ENCODE results near the gene LPCAT3.
A peak's percentile ranks its signal among the peaks of the same experiment; 100 is the strongest.

LPCAT3 gene

DNA sequence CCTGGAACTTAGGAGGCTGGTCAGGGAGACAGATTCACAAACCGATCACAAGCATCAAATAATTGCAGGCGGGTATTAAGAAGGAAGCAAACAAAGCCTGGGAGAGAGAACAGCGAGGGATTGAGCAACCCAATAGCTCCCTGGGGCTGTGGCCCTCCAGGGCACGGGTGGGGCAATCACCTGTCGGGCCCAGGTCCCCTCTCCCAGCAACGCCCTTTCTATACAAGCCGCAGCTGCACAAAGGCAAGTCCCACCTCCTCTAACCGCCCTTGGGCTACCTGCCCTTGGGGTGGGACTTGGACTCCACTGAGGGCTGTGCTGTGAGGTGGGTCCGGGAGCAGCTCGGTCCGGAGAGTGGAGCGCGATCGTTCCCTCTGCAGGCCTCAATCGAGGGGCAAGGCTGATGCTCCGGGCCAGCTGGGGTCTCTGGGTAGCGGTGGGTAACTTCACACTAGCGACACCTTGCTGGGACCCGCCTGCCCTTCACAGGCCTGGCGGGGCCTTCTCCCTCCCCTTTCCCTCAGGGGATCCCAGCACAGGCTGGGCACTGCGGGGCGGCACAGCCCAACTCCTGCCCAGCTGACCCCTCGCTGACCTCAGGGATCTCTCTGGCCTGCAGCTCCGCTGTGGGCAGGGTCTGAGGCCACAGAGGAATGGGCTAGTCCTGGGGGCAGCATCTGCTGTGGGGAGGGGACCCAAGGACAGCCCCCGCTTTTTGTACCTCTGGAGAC, 55.8 kb downstream of the LPCAT3 start:
- no peak for DNase-seq

DNA sequence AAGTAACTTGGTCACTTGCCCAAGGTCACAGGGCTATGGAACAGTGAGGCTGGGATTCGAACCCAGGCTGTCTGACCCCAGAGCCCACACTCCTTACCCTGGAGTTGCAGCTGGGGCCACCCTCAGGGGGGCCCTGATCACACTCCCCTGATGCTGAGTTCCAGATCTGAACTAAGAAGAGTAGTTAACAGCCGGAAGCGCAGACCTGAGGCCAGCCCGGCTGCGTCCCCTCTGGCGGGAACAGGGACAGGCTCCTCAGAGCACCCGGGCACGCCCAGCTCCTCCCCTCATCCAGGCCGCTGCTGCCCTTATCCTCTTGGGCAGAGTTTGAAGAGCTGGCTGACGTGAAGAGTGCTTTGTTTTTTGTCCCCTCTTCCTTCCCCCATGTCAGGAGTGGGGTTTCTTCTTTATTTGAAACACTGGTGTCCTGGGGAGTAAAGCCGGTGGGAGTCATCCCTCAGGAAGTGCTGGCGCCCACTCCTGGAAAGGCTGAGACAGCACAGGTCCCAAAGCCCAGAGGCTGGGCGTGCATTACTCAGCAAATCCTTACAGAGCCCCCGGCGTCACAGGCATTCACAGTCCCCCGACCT, 56.5 kb downstream of the LPCAT3 start:
- DNase-seq: no peak

DNA sequence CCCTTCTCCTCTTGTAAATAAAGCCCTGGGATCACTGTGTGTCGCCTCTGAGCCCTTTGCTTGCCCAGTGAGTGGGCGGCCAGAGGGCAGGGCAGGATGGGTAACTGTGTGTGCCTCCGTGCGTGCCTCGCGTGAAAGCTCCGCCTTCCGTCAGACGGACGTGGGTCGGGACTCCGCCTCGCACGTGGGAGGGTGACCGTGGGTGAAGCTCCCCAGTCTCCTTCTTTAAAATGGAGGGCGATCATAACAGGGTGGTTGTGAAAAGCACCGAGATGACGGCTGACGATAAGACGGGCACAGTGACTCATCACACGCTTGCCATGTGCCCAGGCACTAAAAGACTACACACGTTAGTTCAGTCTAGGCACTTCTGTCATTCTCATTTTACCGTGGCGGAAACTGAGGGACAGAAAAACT, 57.0 kb downstream of the LPCAT3 start:
- no peak for DNase-seq

DNA sequence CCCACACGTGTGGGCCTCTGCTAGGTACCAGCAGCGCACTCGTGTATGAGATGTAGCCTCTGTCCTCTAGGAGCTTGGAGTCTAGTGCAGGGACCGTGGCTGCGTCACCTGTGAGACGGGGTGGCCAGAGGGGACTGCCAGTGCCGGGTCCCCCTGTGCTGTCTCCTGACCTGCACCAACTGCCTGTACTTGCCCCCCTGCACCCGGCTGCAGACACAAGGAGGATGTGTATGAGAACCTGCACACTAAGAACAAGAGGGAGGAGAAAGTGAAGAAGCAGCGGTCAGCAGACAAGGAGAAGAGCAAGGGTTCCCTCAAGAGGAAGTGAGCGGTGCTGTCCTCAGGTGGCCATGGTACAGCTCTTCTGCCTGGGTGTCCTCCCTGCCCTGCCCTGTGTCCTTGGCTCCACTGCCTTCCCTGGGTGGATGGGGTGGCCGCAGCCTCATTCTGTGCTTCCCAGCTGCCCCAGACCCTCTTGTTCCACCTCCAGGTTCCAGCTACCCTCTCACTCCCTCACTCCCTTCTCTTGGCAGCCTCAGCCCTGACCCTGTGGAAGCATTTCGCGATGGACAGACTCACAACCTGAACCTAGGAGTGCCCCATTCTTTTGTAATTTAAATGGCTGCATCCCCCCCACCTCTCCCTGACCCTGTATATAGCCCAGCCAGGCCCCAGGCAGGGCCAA, 57.5 kb downstream of the LPCAT3 start:
- no peak for DNase-seq

DNA sequence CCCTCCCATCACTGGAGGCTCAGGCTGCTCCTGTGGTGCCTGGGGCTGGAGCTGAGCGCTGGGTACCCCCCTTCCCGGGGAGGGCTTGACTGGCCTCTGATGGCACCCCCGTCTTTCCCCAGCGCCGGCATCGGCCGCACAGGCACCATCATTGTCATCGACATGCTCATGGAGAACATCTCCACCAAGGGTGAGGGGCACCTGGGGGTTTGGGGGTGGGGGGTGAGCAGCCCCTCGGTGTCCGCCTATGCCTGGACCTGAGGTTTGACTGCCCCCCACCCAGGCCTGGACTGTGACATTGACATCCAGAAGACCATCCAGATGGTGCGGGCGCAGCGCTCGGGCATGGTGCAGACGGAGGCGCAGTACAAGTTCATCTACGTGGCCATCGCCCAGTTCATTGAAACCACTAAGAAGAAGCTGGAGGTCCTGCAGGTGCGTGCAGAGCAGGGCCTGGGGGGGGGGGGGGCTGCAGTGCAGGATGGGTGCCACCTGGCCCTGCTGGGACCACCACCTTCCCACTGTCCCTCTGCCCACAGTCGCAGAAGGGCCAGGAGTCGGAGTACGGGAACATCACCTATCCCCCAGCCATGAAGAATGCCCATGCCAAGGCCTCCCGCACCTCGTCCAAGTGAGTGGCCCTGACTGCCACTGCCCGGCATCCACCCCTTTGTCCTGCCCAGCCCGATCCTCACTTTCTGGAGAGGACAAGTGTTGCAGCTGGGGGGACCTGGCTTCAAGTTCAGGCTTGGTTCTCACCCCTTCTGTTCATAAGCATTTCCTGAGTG, 58.3 kb downstream of the LPCAT3 start:
- no peak for DNase-seq

DNA sequence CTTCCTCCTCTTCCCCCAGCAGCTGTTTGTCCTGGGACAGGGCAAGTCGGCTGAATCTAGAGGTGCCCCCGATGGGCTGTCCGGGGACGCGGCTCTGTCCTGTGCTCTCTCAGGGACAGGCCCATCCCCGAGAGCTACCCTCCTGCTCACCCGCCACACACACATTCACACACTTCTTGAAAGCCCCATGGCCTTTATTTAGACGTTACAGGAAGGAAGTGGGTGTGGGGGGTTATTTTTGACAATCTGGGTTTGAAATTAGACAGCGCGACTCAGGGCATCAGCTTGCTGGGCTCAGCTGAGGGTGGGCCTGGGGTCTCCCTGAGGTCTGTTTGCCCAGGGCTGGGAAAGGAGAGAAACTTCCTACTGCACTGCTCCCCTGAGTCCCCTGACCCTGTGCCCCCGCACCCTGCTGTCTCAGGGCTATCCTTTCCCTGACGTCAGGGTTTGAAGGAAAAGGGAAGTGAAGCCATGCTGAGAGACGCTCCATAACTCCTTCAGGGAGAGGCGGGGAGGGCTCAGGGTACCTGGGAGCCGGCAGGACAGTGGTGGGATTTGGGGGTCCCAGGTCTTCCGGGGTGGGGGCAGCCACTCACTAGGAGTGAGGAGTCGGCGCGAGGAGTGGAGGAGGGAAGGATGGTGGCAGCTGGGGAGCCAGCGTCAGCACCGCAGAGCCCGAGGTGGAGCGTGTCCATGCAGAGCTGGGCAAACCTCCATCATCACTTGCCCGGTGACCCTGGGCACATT, 59.0 kb downstream of the LPCAT3 start:
- peak; percentile 52 for DNase-seq

DNA sequence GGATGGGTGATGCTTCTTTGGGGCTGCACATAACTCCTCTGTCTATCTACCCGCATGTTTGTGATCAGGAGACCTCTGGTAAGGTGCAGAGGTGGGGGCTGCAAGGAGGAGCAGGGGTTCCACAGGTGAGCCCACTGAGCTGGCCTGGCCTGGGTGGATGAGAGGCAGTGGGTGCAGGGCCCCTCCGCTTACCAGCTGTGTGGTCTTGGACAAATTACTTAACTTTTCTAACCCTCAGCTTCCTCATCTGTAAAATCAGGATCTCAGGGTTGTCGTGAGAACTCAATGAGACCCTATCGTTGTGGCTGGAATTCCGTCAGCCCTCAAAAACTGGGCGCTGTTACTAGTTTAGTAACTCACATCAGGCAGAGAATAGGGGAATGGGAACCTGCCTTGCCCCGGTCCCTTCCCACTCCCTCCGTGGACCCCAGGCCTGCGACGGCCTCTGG, 59.6 kb downstream of the LPCAT3 start:
- no peak for DNase-seq

DNA sequence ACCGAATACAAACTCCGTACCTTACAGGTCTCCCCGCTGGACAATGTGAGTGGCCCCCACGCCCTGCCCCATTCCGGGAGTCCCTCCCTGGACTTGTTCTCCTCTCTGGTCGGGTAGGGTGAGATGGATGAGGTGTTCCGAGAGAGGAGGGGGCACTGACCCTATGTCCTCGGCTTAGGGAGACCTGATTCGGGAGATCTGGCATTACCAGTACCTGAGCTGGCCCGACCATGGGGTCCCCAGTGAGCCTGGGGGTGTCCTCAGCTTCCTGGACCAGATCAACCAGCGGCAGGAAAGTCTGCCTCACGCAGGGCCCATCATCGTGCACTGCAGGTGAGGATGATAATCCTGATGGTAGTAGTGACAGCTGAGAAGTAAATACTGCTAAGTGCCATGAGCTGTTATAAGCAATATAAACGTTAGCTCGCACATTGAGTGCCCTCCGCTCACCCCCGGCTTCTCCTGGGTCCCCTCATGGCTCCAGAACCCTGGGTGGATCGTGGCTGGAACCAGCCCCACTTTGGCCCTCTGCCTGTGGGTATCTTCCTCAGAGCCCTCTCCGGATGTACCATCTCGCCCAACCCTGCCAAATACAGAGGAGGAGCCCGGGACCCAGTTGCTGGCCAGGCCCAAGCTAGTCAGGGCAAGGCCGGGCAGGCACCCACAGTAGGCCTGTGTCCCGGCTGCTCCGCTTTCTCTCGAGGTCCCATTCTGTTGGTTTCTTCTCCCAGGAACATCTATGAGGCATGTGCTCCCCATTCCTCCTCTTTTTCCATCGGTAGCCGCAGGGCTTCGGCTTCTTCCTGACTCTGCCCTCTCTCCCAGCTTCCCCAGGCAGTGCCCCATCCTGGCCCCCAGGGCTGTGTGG, 60.3 kb downstream of the LPCAT3 start:
- no peak for DNase-seq

DNA sequence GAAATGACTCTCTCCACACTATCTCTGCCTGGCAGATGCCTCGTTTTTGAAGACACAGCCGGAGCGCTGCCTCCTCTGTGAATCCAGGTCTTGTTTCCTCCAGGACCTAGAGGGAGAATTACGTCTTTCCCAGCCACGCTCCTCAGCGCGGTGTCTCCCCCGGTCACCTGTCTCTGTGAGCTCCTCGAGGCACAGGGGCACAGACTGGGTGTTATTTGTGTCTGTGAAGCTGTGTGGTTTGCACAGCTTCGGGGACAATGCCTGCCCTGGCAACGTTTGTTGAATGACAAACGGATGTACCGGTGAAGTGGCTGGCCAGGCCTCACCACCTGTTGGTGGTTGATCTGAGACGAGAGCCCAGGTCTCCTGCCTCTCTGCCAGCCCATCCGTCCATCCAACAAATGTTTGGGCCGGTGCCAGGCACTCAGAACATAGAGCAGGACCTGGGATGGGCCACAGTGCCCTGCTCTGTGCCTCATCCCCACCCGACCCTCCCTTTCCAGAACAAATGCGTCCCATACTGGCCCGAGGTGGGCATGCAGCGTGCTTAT, 61.0 kb downstream of the LPCAT3 start:
- DNase-seq: no peak

DNA sequence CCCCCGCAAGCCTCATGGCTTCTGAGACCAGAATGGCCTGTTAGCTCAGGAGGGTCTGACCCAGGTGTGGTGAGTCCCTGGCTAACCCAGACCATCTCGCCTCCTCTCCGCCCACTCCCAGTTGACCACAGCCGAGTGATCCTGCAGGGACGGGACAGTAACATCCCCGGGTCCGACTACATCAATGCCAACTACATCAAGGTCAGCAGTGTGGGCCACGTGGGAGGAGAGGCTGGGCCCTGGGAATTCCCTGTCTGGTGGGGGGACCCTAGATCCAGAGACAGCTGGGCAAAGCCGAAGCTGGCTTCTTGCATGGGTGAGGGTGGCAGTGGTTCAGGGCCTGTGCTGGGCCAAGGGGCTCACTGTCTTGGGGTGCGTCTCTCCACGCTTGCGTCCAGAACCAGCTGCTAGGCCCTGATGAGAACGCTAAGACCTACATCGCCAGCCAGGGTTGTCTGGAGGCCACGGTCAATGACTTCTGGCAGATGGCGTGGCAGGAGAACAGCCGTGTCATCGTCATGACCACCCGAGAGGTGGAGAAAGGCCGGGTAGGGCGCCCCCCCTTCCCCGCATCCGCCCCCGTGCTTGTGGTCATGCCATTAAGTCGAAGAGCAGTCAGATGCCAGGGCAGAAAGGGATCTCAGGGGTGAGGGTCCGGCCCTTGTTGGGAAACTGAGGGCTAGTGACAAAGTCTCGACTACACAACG, 62.1 kb downstream of the LPCAT3 start:
- DNase-seq: no peak

DNA sequence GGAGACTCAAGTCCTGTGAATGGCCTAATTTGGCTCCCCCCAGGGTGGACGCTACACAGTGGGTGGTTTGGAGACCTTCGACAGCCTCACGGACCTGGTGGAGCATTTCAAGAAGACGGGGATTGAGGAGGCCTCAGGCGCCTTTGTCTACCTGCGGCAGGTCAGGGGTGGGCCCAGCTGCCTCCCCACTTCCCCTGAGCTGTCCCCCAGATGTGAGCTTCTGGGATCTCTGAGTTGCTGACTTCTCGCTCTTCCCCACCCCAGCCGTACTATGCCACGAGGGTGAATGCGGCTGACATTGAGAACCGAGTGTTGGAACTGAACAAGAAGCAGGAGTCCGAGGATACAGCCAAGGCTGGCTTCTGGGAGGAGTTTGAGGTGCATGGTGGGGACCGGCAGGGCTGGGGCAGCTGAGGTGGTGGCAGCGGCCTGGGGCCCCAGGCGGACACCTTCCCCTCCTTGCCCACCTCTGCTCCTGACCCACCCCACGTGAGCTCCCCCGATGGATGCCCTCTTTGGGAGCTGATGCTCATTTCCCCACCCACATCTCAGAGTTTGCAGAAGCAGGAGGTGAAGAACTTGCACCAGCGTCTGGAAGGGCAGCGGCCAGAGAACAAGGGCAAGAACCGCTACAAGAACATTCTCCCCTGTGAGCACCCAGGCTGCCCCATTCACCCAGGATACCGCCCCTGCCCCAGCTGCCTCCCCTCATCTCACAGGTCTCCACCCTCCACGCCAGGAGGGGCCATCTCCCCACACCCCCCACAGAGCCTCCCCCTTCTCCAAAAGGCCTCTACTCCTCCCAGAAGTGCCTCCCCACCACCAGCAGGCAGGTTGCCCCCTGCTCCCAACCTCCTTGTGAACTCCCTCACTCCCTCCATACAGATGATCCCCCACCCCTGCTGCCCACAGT, 62.9 kb downstream of the LPCAT3 start:
- DNase-seq: no peak

DNA sequence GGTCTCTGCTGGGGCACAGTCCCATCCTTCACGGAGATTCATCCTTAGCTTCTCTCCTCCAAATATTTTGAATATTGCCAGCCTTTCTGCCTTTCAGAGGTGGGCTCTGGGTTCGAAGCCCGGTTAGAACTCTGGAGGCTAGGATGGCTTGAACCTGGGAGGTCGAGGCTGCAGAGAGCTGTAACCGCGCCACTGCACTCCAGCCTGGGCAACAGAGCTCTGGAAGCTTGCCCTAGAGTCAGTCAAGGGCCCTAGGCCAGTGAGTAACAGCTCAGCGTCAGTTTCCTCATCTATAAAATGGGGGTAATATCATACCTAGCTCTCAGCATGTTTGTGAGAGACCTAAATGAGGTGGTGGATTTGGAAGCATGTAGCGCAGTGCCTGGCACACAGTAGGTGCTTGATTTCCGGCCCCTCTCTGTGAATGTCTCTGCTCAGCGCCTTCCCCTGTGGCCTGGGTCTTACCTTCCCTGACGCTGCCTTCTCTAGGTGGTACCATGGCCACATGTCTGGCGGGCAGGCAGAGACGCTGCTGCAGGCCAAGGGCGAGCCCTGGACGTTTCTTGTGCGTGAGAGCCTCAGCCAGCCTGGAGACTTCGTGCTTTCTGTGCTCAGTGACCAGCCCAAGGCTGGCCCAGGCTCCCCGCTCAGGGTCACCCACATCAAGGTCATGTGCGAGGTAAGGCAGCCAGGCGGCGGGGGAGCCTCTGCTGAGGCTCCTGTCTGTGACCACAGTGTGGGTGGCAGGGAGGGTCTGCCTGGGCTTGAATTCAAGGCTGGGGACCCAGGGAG, 63.8 kb downstream of the LPCAT3 start:
- DNase-seq: no peak

DNA sequence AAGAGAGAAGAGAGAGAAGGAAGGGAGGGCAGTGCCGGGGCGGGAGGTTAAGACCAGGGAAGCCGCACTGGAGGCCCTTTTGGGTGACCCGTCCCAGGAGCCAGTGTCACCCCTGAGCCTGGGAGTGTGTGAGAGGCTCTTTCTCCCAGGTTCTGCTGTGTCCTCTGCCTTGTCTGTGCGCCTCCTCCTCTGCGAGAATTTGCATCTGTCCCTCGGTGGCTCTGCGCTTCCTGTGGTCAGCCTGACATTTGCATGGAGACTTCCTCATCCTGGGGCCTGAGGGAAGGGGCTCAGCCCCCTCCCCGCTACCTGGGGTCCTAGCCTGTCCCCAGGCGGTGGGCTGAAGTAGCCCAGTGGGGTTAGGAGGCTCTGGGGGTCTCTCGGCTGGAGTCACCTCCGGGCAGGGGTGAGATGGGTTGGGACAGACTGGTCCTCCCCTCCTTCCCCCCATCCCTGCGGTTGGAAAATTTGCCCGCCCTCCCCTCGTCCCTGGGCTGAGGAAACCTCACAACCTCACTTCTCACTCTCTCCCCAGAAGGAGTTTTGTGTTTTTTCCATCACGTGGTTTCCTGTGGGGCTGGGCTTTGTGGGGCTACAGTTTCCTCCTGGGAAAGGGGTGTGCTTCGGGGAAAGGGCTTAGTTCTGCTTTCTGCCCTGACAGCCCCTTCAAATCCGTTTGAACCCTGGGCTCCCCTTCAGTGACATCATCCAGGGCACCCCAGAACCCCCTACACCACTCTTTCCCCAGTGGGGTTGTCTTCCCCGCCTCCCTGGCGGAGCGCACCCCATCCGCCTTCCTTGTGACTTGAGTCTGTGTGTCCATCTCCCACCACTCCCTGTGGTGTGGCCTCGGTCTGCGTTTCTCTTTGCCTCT, 64.6 kb downstream of the LPCAT3 start:
- DNase-seq: peak; percentile 93

DNA sequence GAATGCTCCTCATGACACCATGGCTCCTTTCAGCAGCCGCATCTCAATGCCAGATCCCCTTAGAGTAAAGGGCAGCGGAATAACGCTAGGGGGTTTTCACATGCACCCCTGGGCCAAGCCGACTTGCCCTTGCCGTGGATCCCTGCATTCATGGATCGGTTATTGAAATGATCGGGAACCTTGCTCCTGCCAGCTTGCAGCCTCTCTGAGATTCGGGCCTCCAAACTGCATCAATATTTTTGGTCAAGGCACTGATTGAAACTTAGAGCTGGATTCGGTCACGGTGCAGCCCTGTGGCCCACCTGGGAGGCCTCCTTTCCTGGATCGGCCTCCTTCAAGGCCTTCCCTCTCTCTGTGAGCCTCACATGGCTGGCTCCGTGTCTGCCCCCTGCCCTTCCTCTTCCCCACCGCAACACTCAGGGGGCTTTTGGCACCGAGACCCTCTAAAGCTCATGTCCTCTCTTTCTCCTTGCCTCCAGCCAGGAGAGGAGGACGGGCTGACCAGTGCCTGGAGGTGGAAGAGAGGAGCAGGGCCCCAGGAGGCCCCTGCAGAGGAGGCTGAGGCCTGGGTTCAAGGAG, 65.3 kb downstream of the LPCAT3 start:
- no peak for DNase-seq

DNA sequence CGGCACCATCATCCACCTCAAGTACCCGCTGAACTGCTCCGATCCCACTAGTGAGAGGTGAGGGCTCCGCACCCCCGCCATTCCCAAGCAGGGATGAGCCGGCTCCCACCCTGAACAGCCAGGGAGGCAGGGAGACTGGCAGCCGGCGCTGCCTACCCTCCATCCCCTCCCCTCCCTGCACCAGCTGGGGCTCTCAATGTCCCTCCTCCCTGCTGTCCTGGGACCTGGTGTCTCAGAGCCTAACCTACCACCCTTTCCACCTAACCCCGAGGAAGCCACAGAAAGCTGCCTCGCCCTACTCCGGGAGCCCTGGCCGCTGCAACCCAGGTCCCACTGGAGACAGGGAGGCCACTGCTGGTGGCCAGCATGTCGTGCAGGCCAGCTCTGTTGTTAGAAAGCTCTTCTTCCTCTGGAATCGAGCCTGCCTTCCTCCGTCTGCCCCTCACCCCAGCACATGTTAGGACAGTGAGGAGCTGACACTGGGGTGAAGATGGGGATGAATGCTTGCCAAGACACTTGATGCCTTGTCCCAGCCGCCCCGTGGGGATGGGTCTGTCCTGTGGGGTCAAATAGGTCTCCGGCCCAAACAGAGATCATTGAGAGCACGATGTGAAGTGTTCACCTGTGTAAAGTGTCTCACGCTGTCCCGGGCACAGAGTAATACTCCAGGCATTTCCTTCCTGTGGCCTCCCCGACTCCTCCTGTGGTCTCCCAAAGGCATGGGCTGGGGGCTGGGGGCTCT, 66.0 kb downstream of the LPCAT3 start:
- DNase-seq: no peak

DNA sequence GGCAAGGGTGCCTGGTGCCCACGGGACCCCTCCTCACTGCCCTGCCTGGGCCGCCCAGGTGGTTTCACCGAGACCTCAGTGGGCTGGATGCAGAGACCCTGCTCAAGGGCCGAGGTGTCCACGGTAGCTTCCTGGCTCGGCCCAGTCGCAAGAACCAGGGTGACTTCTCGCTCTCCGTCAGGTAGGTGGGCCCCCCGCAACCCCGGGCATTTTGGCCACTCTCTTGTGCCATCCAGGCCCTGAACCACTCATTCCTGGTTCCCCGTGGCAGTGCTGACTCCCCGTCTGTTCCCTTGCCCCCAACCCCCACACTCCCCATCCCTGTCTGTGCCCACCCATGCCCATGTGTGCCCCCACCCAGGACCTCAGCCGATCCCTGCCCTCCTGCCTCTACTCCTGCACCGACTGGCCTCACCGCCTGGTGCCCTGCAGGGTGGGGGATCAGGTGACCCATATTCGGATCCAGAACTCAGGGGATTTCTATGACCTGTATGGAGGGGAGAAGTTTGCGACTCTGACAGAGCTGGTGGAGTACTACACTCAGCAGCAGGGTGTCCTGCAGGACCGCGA, 66.6 kb downstream of the LPCAT3 start:
- no peak for DNase-seq

Measured in KG1 (cell line).